Adrenal gland (tissue), 5 donors: ENCODE results near the gene SLC7A9.

Experiments
- POLR2A ChIP-seq, 2 donors: fragments of 450-650 bp; IDR thresholded peaks; one replicate each; pipeline ENCODE4 v1.6.1; 2017; ENCODE audit warnings: antibody characterized with exemption in 2 of 2, mild to moderate bottlenecking in 2 of 2, moderate library complexity in 1 of 2
- TF ChIP-seq, protein P1 (sequence below), 6 experiments: fragments of 450-650 bp in 4 of 6; fragments of 200-600 bp in 2 of 6; sonication (generic) in 1 of 6; IDR thresholded peaks; 1 replicate in 5 of 6; 2 replicates in 1 of 6; pipeline versions ENCODE4 v1.5.1 to v1.8.0; 2016 to 2021; ENCODE audit warnings: antibody characterized with exemption in 6 of 6, mild to moderate bottlenecking in 2 of 6, moderate library complexity in 1 of 6
- donor health status: DM: no; HTN: no; CAD: no.

DNA sequence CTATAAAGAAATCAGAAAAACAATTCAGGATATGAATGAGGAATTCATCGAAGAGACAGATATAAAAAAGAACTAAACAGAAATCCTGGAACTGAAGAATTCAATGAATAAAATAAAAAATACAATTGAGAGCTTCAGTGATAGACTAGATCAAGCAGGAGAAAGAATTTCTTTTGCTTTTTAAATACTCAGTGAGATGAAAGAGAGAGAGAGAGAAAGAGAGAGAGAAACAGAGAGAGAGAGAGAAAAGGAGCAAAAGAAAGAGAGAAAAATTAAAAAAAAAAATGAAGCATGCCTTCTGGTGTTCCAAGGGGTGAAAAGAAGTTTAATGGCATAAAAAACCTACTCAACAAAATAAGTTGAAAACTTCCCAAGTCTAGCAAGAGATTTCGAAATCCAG is 22.0 kb upstream of the SLC7A9 start:
- TF ChIP-seq, protein P1, sequence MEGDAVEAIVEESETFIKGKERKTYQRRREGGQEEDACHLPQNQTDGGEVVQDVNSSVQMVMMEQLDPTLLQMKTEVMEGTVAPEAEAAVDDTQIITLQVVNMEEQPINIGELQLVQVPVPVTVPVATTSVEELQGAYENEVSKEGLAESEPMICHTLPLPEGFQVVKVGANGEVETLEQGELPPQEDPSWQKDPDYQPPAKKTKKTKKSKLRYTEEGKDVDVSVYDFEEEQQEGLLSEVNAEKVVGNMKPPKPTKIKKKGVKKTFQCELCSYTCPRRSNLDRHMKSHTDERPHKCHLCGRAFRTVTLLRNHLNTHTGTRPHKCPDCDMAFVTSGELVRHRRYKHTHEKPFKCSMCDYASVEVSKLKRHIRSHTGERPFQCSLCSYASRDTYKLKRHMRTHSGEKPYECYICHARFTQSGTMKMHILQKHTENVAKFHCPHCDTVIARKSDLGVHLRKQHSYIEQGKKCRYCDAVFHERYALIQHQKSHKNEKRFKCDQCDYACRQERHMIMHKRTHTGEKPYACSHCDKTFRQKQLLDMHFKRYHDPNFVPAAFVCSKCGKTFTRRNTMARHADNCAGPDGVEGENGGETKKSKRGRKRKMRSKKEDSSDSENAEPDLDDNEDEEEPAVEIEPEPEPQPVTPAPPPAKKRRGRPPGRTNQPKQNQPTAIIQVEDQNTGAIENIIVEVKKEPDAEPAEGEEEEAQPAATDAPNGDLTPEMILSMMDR (IDR thresholded peaks at IDR 0.05): no peak
- no peak for TF ChIP-seq POLR2A (IDR thresholded peaks at IDR 0.05)
